Measurements from ENCODE around the gene PTPRG.

GRCh38 chr3:61964566-61964965 lies 403.2 kb downstream of the PTPRG start:
- TF ChIP-seq POLR2AphosphoS5 (IDR thresholded peaks at IDR 0.05; ENCODE audit: low read depth, low read length): no peak
- no peak for TF ChIP-seq POLR2A (IDR thresholded peaks at IDR 0.05; ENCODE audit: low read depth, low read length)
- TF ChIP-seq TAF1 (IDR thresholded peaks at IDR 0.05; ENCODE audit: borderline replicate concordance, low read depth, low read length): no peak
